ENCODE measurements around the gene GRIK2.

GRCh38 chr6:101502818-101503217 is 109.3 kb downstream of the GRIK2 start:
- TF ChIP-seq CTCF (IDR thresholded peaks at IDR 0.05): no peak
- TF ChIP-seq ZFX (IDR thresholded peaks at IDR 0.05; ENCODE audit: borderline replicate concordance): no peak
